Measurements from ENCODE around the gene SNTG2.

DNA sequence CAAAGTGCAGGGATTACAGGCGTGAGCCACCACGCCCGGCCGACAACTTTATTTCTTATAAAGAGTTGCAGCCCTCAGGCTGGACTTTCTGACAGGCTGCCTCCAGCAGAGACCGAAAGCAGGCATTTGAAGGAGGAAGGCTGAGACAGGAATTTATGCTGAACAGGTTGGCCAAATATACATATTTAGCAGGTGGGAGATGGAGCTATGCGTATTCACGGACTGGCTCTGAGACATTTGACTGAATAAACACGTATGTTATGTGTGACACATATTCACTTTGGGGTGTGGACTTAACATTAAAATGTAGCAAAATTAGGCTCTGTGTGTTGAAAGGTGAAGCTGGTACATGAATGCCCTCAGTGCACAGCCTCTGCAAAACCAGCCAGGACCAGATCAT is 65.9 kb downstream of the SNTG2 start:
- TF ChIP-seq ZFP30 (CRISPR knock-in tag; IDR thresholded peaks at IDR 0.05) (no peak), CSDC2 (CRISPR knock-in tag; IDR thresholded peaks at IDR 0.05) (no peak), BACH2 (CRISPR knock-in tag; IDR thresholded peaks at IDR 0.05; ENCODE audit: borderline replicate concordance) (no peak), ARNTL (CRISPR knock-in tag; IDR thresholded peaks at IDR 0.05; ENCODE audit: borderline replicate concordance, low read depth) (no peak), ESRRG (CRISPR knock-in tag; IDR thresholded peaks at IDR 0.05) (no peak), ZFP3 (CRISPR knock-in tag; IDR thresholded peaks at IDR 0.05) (no peak), ISL1 (CRISPR knock-in tag; IDR thresholded peaks at IDR 0.05) (no peak), TCF4 (CRISPR knock-in tag; IDR thresholded peaks at IDR 0.05; ENCODE audit: borderline replicate concordance) (no peak), ZNF8 (CRISPR knock-in tag; IDR thresholded peaks at IDR 0.05) (no peak)
- TF ChIP-seq, protein P1, sequence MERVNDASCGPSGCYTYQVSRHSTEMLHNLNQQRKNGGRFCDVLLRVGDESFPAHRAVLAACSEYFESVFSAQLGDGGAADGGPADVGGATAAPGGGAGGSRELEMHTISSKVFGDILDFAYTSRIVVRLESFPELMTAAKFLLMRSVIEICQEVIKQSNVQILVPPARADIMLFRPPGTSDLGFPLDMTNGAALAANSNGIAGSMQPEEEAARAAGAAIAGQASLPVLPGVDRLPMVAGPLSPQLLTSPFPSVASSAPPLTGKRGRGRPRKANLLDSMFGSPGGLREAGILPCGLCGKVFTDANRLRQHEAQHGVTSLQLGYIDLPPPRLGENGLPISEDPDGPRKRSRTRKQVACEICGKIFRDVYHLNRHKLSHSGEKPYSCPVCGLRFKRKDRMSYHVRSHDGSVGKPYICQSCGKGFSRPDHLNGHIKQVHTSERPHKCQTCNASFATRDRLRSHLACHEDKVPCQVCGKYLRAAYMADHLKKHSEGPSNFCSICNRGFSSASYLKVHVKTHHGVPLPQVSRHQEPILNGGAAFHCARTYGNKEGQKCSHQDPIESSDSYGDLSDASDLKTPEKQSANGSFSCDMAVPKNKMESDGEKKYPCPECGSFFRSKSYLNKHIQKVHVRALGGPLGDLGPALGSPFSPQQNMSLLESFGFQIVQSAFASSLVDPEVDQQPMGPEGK (CRISPR knock-in tag; IDR thresholded peaks at IDR 0.05; ENCODE audit: borderline replicate concordance): no peak
- TF ChIP-seq, protein P2, sequence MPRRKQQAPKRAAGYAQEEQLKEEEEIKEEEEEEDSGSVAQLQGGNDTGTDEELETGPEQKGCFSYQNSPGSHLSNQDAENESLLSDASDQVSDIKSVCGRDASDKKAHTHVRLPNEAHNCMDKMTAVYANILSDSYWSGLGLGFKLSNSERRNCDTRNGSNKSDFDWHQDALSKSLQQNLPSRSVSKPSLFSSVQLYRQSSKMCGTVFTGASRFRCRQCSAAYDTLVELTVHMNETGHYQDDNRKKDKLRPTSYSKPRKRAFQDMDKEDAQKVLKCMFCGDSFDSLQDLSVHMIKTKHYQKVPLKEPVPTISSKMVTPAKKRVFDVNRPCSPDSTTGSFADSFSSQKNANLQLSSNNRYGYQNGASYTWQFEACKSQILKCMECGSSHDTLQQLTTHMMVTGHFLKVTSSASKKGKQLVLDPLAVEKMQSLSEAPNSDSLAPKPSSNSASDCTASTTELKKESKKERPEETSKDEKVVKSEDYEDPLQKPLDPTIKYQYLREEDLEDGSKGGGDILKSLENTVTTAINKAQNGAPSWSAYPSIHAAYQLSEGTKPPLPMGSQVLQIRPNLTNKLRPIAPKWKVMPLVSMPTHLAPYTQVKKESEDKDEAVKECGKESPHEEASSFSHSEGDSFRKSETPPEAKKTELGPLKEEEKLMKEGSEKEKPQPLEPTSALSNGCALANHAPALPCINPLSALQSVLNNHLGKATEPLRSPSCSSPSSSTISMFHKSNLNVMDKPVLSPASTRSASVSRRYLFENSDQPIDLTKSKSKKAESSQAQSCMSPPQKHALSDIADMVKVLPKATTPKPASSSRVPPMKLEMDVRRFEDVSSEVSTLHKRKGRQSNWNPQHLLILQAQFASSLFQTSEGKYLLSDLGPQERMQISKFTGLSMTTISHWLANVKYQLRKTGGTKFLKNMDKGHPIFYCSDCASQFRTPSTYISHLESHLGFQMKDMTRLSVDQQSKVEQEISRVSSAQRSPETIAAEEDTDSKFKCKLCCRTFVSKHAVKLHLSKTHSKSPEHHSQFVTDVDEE (CRISPR knock-in tag; IDR thresholded peaks at IDR 0.05): no peak
- TF ChIP-seq, protein P3, sequence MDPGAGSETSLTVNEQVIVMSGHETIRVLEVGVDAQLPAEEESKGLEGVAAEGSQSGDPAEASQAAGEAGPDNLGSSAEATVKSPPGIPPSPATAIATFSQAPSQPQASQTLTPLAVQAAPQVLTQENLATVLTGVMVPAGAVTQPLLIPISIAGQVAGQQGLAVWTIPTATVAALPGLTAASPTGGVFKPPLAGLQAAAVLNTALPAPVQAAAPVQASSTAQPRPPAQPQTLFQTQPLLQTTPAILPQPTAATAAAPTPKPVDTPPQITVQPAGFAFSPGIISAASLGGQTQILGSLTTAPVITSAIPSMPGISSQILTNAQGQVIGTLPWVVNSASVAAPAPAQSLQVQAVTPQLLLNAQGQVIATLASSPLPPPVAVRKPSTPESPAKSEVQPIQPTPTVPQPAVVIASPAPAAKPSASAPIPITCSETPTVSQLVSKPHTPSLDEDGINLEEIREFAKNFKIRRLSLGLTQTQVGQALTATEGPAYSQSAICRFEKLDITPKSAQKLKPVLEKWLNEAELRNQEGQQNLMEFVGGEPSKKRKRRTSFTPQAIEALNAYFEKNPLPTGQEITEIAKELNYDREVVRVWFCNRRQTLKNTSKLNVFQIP (CRISPR knock-in tag; IDR thresholded peaks at IDR 0.05; ENCODE audit: borderline replicate concordance, low read depth): no peak
- TF ChIP-seq, protein P4, sequence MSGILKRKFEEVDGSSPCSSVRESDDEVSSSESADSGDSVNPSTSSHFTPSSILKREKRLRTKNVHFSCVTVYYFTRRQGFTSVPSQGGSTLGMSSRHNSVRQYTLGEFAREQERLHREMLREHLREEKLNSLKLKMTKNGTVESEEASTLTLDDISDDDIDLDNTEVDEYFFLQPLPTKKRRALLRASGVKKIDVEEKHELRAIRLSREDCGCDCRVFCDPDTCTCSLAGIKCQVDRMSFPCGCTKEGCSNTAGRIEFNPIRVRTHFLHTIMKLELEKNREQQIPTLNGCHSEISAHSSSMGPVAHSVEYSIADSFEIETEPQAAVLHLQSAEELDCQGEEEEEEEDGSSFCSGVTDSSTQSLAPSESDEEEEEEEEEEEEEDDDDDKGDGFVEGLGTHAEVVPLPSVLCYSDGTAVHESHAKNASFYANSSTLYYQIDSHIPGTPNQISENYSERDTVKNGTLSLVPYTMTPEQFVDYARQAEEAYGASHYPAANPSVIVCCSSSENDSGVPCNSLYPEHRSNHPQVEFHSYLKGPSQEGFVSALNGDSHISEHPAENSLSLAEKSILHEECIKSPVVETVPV (CRISPR knock-in tag; IDR thresholded peaks at IDR 0.05): no peak
- TF ChIP-seq, protein P5, sequence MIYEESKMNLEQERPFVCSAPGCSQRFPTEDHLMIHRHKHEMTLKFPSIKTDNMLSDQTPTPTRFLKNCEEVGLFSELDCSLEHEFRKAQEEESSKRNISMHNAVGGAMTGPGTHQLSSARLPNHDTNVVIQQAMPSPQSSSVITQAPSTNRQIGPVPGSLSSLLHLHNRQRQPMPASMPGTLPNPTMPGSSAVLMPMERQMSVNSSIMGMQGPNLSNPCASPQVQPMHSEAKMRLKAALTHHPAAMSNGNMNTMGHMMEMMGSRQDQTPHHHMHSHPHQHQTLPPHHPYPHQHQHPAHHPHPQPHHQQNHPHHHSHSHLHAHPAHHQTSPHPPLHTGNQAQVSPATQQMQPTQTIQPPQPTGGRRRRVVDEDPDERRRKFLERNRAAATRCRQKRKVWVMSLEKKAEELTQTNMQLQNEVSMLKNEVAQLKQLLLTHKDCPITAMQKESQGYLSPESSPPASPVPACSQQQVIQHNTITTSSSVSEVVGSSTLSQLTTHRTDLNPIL (CRISPR knock-in tag; IDR thresholded peaks at IDR 0.05; ENCODE audit: low read depth): no peak
